OCI-LY1 (cell line): ENCODE results near the gene TRPM1.

Source experiments
- H2AFZ ChIP-seq: fragments of 200-600 bp; sonication (generic), shearing (Covaris generic); 2 replicates; pipeline ENCODE4 v1.6.0; 2014; ENCODE audit warnings: antibody characterized with exemption, mild to moderate bottlenecking, low read length
- H3F3A ChIP-seq: fragments of 200-600 bp; sonication (generic), shearing (Covaris generic); 2 replicates; pipeline ENCODE4 v1.6.0; 2014; ENCODE audit warnings: mild to moderate bottlenecking, antibody characterized with exemption, low read length, moderate library complexity; ENCODE audit not compliant: insufficient read depth
- H3K27ac ChIP-seq: fragments of 200-600 bp; sonication (generic); 2 replicates; pipeline ENCODE4 v1.5.1; 2014; ENCODE audit warnings: low read length, mixed run types, mild to moderate bottlenecking, low read depth; ENCODE audit not compliant: poor library complexity, severe bottlenecking
- H3K27me3 ChIP-seq: fragments of 200-600 bp; sonication (generic); 2 replicates; pipeline ENCODE4 v1.6.0; 2014; ENCODE audit warnings: antibody characterized with exemption, mild to moderate bottlenecking, low read length, moderate library complexity; ENCODE audit not compliant: insufficient read depth
- H3K36me3 ChIP-seq: fragments of 200-600 bp; sonication (generic); 2 replicates; pipeline ENCODE4 v1.6.1; 2014; ENCODE audit warnings: mild to moderate bottlenecking, antibody characterized with exemption, low read length, moderate library complexity, mixed read lengths; ENCODE audit not compliant: insufficient read depth
- H3K4me1 ChIP-seq: fragments of 200-600 bp; sonication (generic); 2 replicates; pipeline ENCODE4 v1.5.1; 2014; ENCODE audit warnings: mild to moderate bottlenecking, low read length, moderate library complexity; ENCODE audit not compliant: insufficient read depth, severe bottlenecking
- H3K4me2 ChIP-seq: fragments of 200-600 bp; sonication (generic), shearing (Covaris generic); 2 replicates; pipeline ENCODE4 v1.6.1; 2014; ENCODE audit warnings: low read length
- H3K4me3 ChIP-seq: fragments of 200-600 bp; sonication (generic); 2 replicates; pipeline ENCODE4 v1.5.1; 2014; ENCODE audit warnings: low read length, low read depth, mild to moderate bottlenecking, mixed read lengths; ENCODE audit not compliant: poor library complexity, severe bottlenecking
- H3K79me2 ChIP-seq: fragments of 200-600 bp; shearing (Covaris generic); 2 replicates; pipeline ENCODE4 v1.6.1; 2016; ENCODE audit warnings: mixed run types, low read length, mixed read lengths; ENCODE audit not compliant: insufficient read depth
- H3K9ac ChIP-seq: fragments of 200-600 bp; sonication (generic), shearing (Covaris generic); 2 replicates; pipeline ENCODE4 v1.6.1; 2014; ENCODE audit warnings: mild to moderate bottlenecking, low read length, mixed read lengths
- H3K9me2 ChIP-seq: fragments of 200-600 bp; sonication (generic), shearing (Covaris generic); 2 replicates; pipeline ENCODE4 v1.6.1; 2014; ENCODE audit warnings: low read depth, mild to moderate bottlenecking, low read length, mixed read lengths
- H3K9me3 ChIP-seq: fragments of 200-600 bp; shearing (Covaris generic); 2 replicates; pipeline ENCODE4 v1.6.1; 2014; ENCODE audit warnings: low read length, mixed read lengths
- H4K20me1 ChIP-seq: fragments of 200-600 bp; sonication (generic), shearing (Covaris generic); 2 replicates; pipeline ENCODE4 v1.6.0; 2016; ENCODE audit warnings: mild to moderate bottlenecking, low read length; ENCODE audit not compliant: insufficient read depth
- CTCF ChIP-seq: fragments of 200-600 bp; sonication (generic), shearing (Covaris generic); IDR thresholded peaks from 2 replicates; pipeline ENCODE4 v1.5.1; 2017; ENCODE audit warnings: mild to moderate bottlenecking, antibody characterized with exemption, low read length, moderate library complexity, mixed read lengths
- EZH2 ChIP-seq: fragments of 200-600 bp; sonication (generic), shearing (Covaris generic); IDR thresholded peaks from 2 replicates; pipeline ENCODE4 v1.8.0; 2017; ENCODE audit warnings: borderline replicate concordance, mixed run types, mild to moderate bottlenecking, antibody characterized with exemption, low read length, moderate library complexity, mixed read lengths

The TRPM1 gene

DNA sequence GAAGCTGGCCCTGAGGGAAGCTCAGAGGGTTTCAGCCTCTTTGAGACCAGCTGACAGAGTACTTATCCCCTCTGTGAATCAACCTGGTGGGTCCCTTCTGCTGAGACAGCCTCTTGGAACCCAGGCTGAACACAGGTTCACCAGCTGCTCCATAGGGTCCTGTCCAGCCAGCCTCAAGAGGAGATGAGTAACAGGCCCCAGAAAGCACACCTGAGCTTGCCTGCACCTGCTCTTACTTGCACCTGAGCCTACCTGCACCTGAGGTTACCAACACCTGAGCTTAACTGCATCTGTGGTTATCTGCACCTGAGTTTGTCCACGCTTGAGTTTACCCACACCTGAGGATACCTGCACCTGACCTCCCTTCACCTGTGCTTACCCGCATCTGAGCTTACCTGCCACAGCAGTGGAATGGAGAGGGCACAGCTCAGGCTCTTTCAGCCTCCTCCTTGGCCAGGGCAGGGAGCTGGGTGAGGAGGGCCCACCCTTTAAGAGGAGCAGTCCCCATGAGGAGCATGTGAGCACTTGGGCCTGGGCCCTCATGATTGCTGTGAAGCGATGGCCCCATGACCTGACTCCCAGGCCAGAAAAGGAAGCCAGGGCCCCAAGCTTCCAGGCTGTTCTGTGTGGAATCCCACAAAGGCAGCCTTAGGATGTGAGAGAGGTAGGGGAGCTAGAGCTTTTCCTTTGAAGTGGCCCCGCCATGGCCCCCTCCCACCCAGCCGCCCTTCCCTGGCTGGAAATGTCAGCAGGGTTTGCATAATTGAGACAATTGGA lies at the start of gene TRPM1:
TSS of gene TRPM1 (minus strand) at position 464 of the 777 bp plus-strand sequence. CDS start 20,370 bp downstream, outside the sequence.
- TF ChIP-seq CTCF = no peak
- no peak for TF ChIP-seq EZH2
- Histone ChIP-seq H3K79me2 (no peaks in the 10 kb centered on the region), H3K36me3 (no peaks in the 10 kb centered on the region), H3K4me2 (no peak within 1 kb of the TSS), H3K27ac (no peak within 1 kb of the TSS), H4K20me1 (no peaks in the 10 kb centered on the region), H2AFZ (no peak within 1 kb of the TSS), H3K9ac (no peak within 1 kb of the TSS), H3K27me3 (peaks cover 6% of the 10 kb centered on the region; the same call in 1 of the 2 replicates), H3K9me2 (no peaks in the 10 kb centered on the region), H3K4me1 (no peaks in the 10 kb centered on the region), H3K4me3 (no peak within 1 kb of the TSS), H3F3A (no peaks in the 10 kb centered on the region), H3K9me3 (no peaks in the 10 kb centered on the region)

DNA sequence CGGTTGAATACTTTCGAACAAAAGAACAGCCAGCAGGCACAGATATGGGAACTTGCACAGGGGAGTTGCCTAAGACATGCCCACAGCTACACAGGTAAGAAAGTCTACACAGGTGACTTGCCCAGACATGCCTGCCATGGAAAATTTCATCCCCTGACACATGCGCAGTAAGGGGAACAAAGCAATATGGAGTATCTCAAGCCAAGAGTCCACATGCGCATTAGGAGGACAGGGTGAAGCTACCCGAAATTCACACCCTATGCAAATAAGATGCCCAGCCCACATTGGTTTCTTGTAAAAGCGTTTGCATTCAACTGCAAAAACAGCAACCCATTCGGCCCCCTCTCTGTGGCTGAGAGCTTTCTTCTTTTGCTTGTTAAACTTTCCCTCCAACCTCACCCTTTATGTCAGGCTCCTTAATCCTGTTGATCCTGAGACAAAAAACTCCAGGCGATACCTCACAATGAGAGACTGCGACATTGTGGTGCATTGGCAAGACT lies 49.3 kb upstream of the TRPM1 start:
- no peak overlapping the region for H3K4me3 ChIP-seq
- H3K27ac ChIP-seq = no peak overlapping the region
- no peaks in the 10 kb centered on the region for H3F3A ChIP-seq
- H3K9me2 ChIP-seq = no peaks in the 10 kb centered on the region
- no peaks in the 10 kb centered on the region for H3K36me3 ChIP-seq
- no peaks in the 10 kb centered on the region for H3K79me2 ChIP-seq
- H4K20me1 ChIP-seq = no peaks in the 10 kb centered on the region
- no peak overlapping the region for H3K4me2 ChIP-seq
- no peaks in the 10 kb centered on the region; the same call in 1 of the 2 replicates for H3K27me3 ChIP-seq
- no peak overlapping the region for H3K9ac ChIP-seq
- H2AFZ ChIP-seq = no peak overlapping the region
- H3K9me3 ChIP-seq = no peaks in the 10 kb centered on the region
- H3K4me1 ChIP-seq = peaks cover 19% of the 10 kb centered on the region
- TF ChIP-seq EZH2 (no peak), CTCF (no peak)

DNA sequence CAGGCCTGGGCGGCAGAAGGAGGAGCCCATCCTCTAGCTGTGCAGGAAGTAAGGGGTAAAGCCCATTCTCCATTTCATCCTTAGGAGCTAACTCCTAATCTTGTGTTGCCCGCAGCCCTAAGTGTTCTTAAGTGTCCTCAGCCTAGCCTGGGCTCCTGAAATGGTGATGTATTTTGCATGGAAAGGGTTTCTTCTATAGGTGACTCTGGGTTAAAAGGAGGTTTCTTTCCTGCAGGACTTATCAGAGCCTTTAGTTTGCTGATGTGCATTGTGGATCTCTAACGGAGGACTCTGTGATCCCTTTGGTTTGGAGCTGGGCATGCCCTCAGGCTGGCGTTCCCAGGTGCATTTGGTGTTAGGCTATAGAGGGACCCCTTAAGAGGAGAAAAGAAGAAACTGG lies 48.5 kb upstream of the TRPM1 start:
- no peaks in the 10 kb centered on the region for H3K9me3 ChIP-seq
- no peaks in the 10 kb centered on the region for H3K9me2 ChIP-seq
- no peak overlapping the region for H3K4me2 ChIP-seq
- no peaks in the 10 kb centered on the region for H4K20me1 ChIP-seq
- no peak overlapping the region for H2AFZ ChIP-seq
- H3K27ac ChIP-seq = no peak overlapping the region
- TF ChIP-seq EZH2 = no peak
- TF ChIP-seq CTCF = no peak
- no peak overlapping the region for H3K9ac ChIP-seq
- H3F3A ChIP-seq = no peaks in the 10 kb centered on the region
- no peaks in the 10 kb centered on the region for H3K79me2 ChIP-seq
- H3K27me3 ChIP-seq = no peaks in the 10 kb centered on the region; the same call in 1 of the 2 replicates
- H3K4me3 ChIP-seq = no peak overlapping the region
- H3K4me1 ChIP-seq = peaks cover 19% of the 10 kb centered on the region
- no peaks in the 10 kb centered on the region for H3K36me3 ChIP-seq
